ENCODE results near the gene LSM14A.
"Not testable (repeated sequence)": the region's sequence is repeated elsewhere in the genome, so short reads cannot be mapped to it uniquely, and the experiment has no call there.

Gene LSM14A

DNA sequence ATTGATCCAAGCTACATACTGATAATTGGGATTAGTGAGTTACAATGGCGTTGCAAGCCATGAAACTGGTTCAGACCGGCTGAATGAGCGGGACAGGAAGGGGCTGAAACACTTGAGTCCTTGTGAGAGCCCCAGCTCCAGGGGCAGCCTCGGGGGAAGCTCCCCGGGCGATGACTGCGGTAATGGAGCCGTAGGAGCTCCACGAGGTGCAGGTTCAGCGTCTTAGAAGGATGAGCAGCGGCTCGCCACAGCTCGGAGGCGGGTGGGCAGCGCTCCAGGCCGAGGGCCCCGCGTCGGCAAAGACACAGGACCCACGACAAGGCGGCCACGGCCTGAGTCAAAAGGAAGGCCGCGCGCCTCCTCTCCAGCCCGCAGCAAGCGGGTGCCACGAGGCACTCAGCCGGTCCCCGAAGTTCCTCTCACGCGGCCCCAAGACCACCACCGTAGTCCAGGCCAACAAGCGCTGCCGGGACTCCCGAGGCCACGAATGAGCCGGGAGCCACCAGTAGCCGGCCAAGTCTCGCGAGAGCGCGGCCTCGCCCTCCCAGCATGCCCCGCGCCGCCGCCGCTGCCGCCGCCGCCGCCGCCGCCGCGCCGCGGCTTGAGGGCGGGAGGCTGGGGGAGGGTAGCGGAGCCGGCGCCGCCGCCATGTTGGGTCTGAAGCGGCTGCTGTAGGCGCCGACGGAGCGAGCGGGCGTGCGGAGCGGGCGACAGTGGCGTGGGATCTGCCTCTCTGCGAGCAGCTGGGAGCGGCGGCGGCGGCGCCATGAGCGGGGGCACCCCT lies at the start of gene LSM14A:
TSS of gene LSM14A (plus strand) at position 628 of the 784 bp plus-strand sequence. CDS start at position 767, 139 bp downstream.
- peak; percentile 96 for DNase-seq (ENCODE audit: low spot score)

DNA sequence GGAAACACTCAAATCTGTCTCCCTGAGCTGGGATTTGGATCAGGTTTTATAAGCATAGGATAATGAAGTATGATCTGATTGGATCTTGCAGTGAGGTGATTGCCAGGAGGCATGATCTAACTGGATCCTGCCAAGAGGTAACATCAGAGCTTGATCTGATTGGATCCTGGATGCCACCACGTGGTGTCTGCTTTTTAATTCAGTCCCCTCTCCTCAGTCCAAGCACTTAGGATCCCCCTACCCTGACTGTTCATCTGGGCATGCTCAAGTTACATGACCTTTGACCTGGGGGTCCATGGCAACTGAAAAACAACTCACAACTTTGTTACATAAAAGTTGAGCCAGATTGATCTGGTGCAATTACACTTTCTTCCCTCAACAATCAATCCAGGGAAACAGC lies 47.5 kb upstream of the LSM14A start:
- peak; percentile 50 for DNase-seq (ENCODE audit: low spot score)

DNA sequence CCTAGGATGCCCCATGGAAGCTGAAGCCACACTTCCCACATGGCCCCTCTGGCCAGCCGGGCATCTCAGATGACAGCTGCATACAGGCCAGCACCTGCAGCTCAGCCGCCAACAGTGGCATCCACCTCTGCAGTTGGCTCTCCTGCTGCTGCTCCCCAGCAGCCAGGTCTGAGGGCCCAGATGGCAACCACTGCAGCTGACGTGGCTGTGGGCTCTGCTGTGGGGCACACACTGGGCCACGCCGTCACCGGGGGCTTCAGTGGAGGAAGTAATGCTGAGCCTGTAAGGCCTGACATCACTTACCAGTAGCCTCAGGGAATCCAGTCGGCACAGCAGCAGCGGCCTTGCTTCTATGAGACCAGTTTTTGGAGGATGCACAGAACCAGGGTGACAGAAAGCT lies 45.3 kb upstream of the LSM14A start:
- no peak for DNase-seq (ENCODE audit: low spot score)

DNA sequence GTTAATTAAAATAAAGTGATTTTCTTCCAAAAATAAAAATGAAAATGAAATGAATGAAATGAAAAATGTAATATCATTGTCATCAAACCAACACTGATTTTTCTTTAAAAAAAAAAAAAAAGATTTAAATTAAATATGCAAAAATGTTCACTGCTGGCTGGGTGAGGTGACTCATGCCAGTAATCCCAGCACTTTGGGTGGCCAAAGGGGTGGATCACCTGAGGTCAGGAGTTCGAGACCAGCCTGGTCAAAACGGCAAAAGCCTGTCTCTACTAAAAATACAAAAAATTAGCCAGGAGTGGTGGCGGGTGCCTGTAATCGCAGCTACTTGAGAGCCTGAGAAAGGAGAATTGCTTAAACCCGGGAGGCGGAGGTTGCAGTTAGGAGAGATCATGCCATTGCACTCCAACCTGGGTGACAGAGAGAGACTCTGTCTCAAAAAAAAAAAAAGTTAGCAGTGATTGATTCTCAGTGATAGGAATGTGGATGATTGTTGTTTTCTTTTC lies 44.6 kb upstream of the LSM14A start:
- no peak for DNase-seq (ENCODE audit: low spot score)

DNA sequence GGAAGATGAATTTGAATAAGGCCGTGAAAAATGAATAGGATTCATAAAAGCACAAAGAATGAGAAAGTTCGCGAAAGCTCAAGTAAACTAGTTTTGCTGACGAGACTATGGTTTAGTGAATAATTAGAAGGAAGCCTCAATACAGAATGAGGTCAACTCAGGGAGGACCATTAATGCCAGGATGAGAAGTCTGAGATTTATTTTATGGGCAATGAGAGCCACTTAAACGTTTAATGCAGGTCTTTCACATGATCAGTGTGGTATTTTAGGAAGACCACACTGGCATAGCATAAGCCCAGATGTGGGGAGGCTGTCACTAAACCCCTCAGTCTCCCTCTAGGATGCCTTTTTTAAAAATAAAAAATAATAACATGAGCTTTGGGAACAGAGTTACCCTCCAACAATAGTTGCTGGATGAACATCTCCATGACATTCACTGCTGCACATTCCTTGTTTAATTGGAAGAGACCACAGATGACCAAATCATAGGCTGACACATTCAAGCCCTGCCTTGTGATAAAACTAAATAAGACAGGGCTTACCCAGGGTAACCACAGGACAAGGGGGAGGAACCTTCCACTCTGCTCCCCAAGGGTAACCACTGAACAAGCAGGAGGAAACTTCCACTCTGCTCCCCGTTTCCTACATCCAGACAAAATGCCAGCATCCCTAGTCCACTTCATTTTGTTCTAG lies 43.6 kb upstream of the LSM14A start:
- no peak for DNase-seq (ENCODE audit: low spot score)

DNA sequence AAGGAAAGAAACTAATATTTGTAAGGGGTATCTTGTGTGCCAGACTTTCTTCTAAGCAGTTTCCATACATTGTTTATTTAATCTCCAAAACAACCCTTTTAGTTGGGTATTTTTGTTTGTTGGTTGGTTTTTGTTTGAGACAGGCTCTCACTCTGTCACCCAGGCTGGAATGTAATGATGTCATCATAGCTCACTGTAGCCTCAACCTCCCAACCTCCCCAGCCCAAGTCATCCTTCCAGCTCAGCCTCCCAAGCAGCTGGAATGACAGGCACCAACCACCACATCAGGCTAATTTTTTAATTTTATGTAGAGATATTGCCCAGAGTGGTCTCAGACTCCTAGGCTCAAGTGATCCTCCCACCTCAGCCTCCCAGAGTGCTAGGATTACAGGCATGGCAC lies 41.2 kb upstream of the LSM14A start:
- DNase-seq (ENCODE audit: low spot score) = no peak

DNA sequence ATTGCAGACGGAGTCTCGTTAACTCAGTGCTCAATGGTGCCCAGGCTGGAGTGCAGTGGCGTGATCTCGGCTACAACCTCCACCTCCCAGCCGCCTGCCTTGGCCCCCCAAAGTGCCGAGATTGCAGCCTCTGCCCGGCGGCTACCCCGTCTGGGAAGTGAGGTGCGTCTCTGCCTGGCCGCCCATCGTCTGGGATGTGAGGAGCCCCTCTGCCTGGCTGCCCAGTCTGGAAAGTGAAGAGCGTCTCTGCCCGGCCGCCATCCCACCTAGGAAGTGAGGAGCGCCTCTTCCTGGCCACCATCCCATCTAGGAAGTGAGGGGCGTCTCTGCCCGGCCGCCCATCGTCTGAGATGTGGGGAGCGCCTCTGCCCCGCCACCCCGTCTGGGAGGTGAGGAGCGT lies 40.2 kb upstream of the LSM14A start:
- not testable (repeated sequence) for DNase-seq (ENCODE audit: low spot score)

DNA sequence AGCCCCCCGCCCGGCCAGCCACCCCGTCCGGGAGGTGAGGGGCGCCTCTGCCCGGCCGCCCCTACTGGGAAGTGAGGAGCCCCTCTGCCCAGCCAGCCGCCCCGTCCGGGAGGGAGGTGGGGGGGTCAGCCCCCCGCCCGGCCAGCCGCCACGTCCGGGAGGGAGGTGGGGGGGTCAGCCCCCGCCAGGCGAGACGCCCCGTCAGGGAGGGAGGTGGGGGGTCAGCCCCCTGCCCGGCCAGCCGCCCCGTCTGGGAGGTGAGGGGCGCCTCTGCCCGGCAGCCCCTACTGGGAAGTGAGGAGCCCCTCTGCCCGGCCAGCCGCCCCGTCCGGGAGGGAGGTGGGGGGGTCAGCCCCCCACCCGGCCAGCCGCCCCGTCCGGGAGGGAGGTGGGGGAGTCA lies 39.6 kb upstream of the LSM14A start:
- DNase-seq (ENCODE audit: low spot score) = not testable (repeated sequence)

DNA sequence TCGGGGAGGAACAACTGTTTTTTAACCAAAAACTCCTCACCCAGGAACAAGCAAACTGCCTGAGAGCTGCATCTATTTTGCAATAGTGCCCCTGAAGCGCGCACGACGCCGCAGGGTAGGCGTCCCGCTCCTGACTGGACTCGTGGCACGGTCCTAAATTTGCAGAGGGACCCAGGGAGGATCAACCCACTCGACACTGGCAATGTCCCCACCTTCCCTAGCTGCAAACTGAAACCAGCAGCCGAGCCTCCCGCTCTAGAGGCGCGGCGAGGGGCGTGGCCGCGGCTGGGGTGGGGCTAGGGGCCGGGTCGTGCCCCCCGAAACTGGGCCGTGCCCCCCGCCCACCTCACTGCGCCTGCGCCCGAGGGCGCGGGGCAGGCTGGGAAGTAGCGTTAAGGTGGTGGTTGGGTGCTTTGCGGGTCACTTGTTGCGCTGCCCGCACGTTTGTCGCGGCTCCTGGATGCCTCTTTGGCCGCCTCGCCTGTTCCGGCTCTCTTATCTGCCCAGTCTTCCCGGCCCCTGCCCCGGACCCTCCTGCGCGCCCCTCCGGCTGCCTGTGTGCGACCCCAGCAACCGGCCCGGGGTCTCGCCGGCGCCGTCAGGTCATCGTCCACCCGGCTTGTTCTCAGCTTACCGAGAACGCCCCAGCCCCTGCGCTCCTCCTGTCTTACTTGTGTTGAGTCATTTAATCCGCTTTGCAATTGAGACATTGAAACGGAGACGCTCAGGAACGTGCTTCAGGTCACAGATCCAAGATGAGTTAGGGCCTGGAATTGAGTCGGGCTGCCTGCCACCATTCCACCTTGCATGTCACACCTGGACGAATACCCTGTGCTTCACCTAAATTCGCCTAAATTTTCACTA lies 37.9 kb upstream of the LSM14A start:
- peak; percentile 98 for DNase-seq (ENCODE audit: low spot score)

DNA sequence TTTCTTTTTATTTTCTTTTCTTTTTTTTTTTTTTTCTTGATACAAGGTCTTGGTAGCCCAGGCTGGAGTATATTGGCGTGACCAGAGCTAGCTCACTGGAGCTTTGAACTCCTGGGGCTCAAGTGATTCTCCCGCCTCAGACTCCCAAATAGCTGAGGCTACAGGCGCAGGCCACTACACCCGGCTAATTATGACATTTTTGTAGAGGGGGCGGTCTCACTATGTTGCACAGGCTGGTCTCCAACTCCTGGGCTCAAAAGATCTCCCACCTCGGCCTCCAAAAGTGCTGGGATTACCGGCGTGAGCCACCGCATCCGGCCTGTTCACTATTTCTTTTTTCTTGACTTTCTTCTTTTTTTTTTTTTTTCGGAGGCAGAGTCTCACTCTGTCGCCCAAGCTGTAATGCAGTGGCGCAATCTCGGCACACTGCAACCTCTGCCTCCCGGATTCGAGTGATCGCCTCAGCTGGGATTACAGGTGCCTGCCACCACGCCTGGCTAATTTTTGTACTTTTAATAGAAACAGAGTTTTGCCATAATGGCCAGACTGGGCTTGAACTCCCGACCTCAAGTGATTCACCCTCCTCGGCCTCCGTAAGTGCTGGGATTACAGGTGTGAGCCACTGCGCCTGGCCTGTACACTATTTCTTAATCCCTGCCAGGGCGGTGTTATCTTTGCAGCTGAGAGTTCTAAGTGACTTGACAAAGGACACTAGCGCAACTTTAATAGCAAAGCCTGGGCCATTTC lies 37.1 kb upstream of the LSM14A start:
- DNase-seq (ENCODE audit: low spot score) = no peak

DNA sequence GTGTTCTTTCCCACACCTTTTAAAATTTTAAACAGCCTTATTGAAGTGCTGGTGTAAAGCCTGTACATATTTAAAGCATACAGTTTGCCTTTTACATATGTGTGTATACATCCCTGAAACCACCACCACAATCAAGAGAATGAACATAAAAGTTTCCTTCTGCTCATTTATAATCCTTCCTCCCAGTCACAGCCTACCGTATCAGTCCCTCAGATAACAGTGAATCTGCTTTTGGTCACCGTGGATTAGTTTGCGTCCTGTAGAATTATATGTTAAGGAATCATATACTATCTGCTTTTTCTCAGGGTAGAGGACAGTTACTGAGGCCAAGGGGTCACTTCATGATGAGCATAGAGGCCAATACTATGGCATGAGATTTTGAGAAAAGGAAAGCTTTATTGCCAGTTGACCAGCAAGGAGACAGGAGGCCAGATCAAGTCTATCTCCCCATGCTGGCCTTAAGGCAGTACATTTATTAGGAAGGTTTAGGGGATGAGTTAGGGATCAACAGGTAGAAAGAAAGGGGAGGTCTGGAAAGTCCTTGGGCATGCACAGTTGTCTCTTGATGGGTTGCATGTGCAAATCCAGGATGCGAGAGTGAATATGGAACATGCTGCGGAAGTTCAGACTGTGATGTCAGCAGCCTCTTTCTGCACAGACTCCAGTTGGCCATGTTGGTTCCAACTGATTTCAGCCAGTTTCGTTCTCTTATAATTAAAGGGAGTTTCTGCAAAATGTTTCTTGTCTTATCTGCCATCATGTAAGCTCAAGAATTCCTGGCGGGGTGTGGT lies 36.3 kb upstream of the LSM14A start:
- DNase-seq (ENCODE audit: low spot score) = no peak

DNA sequence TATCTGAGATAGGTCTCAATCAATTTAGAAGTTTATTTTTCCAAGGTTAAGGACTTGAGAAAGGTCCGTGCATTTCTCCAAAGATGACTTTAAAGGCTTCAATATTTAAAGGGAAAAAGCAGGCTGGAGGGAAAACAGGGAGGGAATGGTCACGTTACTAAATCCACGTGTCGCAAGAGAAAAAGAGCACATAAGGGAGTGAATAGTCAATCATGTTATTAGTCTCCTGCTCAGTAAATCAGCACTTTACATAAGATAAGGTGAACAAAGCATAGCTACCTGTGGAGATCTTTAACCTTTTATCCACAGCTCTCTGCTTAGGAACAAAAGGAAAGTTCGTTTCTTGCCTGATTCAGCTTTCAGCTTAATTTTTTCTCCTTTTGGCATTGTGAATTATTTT lies 31.3 kb upstream of the LSM14A start:
- DNase-seq (ENCODE audit: low spot score) = no peak

DNA sequence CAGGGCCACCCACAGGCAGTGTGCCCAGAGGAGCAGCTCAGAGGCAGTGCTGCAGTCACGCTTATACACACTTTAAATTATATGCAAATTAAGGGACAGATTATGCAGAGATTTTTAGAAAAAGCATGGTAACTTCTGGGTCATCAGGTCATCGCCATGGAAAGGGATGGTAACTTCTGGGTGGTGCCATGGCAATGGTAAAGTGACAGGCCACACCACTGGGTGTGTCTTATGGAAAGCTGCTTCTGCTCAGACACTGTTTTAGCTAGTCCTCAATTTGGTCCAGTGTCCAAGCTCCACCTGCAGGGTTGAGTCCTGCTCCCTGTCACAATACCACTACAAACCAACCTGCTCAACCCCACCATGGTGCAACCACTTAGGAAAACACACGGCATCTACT lies 29.9 kb upstream of the LSM14A start:
- DNase-seq (ENCODE audit: low spot score) = no peak

DNA sequence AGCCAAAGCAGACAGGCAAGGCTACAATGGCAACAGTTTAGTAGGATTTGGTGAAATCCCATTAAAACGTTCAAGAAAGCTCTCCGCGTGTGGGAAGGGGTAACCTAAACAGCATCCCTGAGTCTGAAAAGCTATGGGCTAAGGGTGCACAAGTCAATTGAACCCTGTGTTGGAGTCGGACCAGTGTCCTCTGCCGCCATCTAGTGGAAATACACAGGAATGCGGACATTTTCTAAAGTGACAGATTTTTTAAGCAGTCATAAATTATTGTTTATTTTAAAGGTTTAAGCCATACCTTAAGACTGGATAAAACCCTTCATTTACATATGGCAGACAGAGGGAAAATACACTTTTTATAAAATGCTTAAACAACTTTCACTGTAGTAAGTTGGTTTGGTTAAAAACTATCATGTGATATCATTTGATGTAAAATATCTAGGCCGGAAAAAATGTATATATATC lies 26.5 kb upstream of the LSM14A start:
- DNase-seq (ENCODE audit: low spot score) = peak; percentile 74

DNA sequence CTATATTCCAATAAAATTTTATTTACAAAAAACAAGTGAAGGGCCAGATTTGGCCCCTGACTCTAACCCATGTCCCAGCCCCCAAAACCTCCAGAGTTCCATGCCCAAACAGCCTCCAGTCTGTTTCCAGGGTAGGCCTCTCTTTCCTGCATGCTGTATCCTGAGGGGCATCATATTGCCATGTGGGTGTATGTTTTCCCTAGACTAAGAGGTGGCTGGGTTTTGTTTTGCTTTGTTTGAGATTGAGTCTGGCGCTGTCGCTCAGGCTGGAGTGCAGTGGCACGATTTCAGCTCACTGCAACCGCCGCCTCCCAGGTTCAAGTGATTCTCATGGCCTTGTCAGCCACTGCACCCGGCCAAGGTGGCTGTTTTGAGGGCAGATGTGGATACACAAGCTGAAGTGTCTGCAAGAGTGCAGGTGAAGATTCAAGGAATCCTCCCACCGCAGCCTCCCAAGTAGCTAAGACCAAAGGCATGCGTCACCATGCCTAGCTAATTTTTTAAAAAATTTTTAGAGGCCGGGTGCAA lies 23.6 kb upstream of the LSM14A start:
- no peak for DNase-seq (ENCODE audit: low spot score)

DNA sequence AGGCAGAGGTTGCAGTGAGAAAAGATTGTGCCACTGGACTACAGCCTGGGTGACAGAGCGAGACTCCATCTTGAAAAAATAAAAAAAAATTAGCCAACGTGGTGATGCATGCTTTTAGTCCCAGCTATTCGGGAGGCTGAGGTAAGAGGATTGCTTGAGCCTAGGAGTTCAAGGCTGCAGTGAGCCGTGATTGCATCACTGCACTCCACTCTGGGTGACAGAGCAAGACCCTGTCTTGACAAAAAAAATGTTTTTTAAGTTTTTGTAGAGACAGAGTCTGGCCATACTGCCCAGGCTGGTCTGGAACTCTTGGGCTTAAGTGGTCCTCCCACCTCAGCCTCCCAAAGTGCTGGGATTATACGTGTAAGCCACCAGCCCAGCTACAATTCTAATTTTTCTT lies 22.4 kb upstream of the LSM14A start:
- DNase-seq (ENCODE audit: low spot score) = no peak

DNA sequence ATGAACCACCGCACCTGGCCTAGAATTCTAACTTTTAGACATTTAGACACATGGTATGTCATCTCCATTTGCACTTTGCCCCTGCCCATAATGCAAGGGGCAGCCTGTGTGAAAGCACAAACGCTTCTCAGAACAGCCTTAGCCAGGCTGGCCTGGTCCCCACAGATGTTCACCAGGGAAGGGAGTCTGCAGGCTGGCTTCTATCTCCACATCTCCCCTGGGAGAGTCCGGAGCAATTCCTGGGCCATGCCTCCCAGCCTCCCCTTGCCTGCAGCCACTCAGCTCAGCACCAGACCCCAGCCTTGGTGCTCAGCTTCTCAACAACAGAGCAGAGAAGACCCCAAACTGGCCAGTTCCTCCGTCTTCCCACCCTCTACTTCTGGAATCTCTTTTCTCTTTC lies 21.7 kb upstream of the LSM14A start:
- no peak for DNase-seq (ENCODE audit: low spot score)

DNA sequence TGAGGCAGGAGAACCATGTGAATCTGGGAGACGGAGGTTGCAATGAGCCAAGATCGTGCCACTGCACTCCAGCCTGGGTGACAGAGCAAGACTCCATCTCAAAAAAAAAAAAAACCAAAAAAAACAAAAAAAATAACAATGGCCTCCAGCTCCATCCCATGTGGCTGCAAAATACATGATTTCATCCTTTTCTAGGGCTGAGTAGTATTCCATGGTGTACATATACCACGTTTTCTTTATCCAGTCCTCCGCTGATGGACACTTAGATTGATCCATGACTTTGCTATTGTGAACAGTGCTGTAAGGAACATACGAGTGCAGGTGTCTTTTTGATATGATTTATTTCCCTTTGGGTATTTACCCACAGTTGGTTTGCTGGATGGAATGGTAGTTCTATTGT lies 20.9 kb upstream of the LSM14A start:
- DNase-seq (ENCODE audit: low spot score) = no peak

DNA sequence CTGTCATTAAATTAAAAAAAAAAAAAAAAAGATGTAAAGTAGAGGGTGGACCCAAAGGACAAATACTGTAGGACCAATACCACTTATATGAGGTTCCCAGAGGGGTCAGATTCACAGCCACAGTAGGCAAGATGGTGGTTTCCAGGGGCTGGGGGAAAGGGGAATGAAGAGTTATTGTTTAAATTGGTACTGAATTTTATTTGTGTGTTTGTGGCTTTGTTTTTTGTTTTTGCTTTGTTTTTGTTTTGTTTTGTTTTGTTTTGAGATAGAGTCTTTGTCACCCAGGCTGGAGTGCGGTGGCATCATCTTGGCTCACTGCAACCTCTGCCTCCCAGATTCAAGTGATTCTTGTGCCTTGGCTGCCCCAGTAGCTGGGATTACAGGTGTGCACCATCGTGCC lies 17.9 kb upstream of the LSM14A start:
- DNase-seq (ENCODE audit: low spot score) = no peak

DNA sequence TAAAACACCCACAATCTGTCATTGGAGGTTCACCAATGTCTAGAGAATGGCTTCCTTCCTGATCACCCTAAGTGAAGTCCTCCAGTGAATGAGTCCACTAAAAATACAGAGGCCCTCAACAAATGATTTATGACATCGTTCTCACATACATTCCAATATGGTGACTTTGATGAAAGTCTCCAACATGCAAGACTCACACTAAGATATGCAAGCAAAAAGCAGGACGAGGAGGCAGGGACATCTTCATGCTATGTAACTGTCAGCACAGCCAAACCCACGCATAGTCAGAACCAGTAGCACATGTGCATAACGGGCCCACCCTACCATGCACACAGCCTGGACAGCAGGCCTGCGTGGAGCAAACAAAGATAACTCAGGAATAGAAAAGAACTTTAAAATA lies 16.6 kb upstream of the LSM14A start:
- no peak for DNase-seq (ENCODE audit: low spot score)

DNA sequence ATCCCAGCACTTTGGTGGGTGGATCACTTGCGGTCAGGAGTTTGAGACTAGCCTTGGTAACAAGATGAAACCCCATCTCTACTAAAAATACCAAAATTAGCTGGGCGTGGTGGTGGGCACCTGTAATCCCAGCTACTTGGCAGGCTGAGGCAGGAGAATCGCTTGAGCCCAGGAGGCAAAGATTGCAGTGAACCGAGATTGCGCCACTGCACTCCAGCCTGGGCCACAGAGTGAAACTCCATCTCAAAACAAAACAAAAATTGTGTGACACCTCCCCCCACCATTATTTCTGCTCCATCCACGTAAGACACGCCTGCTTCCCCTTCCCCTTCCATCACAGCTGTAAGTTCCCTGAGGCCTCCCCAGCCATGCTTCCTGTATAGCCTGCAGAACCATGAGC lies 13.3 kb upstream of the LSM14A start:
- not testable (repeated sequence) for DNase-seq (ENCODE audit: low spot score)
